HL-60 (cell line): ENCODE results near the gene AGXT2.

Source experiments
- DNase-seq, 2 experiments: peaks; one replicate each; pipeline ENCODE4 v3.0.0-alpha.2; 2010 to 2020; ENCODE audit warnings: low read depth in 1 of 2, low spot score in 1 of 2
- H3K27ac ChIP-seq: fragments of 250-450 bp; sonication (Bioruptor Pico); replicated peaks from 2 replicates; pipeline ENCODE4 v1.5.1; 2020; ENCODE audit warnings: mild to moderate bottlenecking, moderate library complexity
- H3K27me3 ChIP-seq: fragments of 250-450 bp; sonication (Bioruptor Pico); 2 replicates; pipeline ENCODE4 v1.5.1; 2021; ENCODE audit warnings: mild to moderate bottlenecking, moderate library complexity; ENCODE audit not compliant: insufficient read depth, poor library complexity, severe bottlenecking
- H3K4me3 ChIP-seq: replicated peaks from 2 replicates; pipeline ENCODE4 v1.5.1; 2011; ENCODE audit warnings: mild to moderate bottlenecking, control low read depth, low read length; ENCODE audit not compliant: insufficient read depth
- GABPA ChIP-seq: IDR thresholded peaks from 2 replicates; pipeline ENCODE4 v1.6.1; 2012; ENCODE audit warnings: low read depth
- POLR2AphosphoS5 ChIP-seq: IDR thresholded peaks from 2 replicates; pipeline ENCODE4 v1.6.1; 2012; ENCODE audit warnings: low read depth
- REST ChIP-seq: IDR thresholded peaks from 2 replicates; pipeline ENCODE4 v1.6.1; 2012; ENCODE audit warnings: low read depth; ENCODE audit not compliant: insufficient replicate concordance
- SPI1 ChIP-seq: IDR thresholded peaks from 2 replicates; pipeline ENCODE4 v1.6.1; 2012; ENCODE audit warnings: low read depth, mild to moderate bottlenecking, borderline replicate concordance
- TF ChIP-seq, protein P1 (sequence below): IDR thresholded peaks from one replicate; pipeline ENCODE4 v1.5.1; 2011; ENCODE audit warnings: low read length, control low read depth, inconsistent platforms; ENCODE audit not compliant: insufficient read depth

The AGXT2 gene

GRCh38 chr5:35003018-35003957 lies 44.5 kb downstream of the AGXT2 start:
- TF ChIP-seq, protein P1, sequence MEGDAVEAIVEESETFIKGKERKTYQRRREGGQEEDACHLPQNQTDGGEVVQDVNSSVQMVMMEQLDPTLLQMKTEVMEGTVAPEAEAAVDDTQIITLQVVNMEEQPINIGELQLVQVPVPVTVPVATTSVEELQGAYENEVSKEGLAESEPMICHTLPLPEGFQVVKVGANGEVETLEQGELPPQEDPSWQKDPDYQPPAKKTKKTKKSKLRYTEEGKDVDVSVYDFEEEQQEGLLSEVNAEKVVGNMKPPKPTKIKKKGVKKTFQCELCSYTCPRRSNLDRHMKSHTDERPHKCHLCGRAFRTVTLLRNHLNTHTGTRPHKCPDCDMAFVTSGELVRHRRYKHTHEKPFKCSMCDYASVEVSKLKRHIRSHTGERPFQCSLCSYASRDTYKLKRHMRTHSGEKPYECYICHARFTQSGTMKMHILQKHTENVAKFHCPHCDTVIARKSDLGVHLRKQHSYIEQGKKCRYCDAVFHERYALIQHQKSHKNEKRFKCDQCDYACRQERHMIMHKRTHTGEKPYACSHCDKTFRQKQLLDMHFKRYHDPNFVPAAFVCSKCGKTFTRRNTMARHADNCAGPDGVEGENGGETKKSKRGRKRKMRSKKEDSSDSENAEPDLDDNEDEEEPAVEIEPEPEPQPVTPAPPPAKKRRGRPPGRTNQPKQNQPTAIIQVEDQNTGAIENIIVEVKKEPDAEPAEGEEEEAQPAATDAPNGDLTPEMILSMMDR, result peak; percentile 76
- no peak for TF ChIP-seq REST
- H3K27ac ChIP-seq, result no peak overlapping the region
- H3K4me3 ChIP-seq, result no peak overlapping the region
- no peaks in the 10 kb centered on the region for H3K27me3 ChIP-seq
- DNase-seq, result peak; percentile 12 to 49

DNA sequence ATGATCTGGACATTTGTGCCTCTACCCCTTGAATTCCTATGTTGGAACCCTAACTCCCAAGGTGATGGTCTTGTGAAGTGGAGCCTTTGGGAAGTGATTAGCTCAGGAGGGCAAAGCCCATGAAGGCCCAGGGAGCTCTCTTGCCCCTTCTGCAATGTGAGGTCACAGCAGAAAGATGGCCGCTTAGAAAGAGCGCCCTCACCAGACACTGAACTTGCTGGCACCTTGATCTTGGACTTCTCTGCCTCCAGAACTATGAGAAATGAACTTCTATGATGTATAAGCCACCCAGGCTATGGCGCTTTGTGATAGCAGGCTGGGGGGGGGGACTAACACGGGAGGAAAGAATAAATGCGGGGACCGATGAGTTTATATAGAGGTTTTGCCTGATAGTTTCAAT lies 45.3 kb downstream of the AGXT2 start:
- TF ChIP-seq, protein P1, result no peak
- TF ChIP-seq GABPA (no peak), REST (no peak), POLR2AphosphoS5 (no peak), SPI1 (no peak)
- no peak for DNase-seq
- H3K27me3 ChIP-seq, result no peaks in the 10 kb centered on the region
- no peak overlapping the region for H3K27ac ChIP-seq
- H3K4me3 ChIP-seq, result no peak overlapping the region

DNA sequence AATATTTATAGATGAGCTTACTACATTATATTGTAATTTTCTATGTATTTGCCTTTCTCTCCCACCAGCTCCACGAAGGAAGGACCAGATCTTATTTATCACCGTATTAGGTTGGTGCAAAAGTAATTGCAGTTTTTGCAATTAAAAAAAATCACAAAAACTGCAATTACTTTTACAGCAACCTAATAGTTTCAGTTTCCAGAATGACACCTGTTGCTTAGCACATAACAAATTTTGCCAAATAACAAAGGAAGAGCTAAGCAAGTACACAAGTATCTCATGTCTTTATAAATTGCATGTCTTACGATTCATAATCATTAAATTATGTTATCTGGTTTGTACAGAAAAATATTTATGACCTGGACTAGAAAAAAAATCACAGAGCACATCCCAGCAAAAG lies 45.9 kb downstream of the AGXT2 start:
- Histone ChIP-seq H3K27ac (no peak overlapping the region), H3K4me3 (no peak overlapping the region), H3K27me3 (no peaks in the 10 kb centered on the region)
- no peak for DNase-seq
- TF ChIP-seq REST (no peak), POLR2AphosphoS5 (no peak), GABPA (no peak), SPI1 (no peak)
- TF ChIP-seq, protein P1, result no peak
